OCI-M1 (cell line): ENCODE data around the gene ZNF664.
A peak's percentile ranks its signal among the peaks of the same experiment; 100 is the strongest.

Experiments used
- DNase-seq: peaks from one replicate; lab custom pipeline; 2025; lab: John Stamatoyannopoulos, UW

The ZNF664 gene

GRCh38 chr12:123990511-123990910, 17.5 kb downstream of the ZNF664 start:
- peak; percentile 79 for DNase-seq

DNA sequence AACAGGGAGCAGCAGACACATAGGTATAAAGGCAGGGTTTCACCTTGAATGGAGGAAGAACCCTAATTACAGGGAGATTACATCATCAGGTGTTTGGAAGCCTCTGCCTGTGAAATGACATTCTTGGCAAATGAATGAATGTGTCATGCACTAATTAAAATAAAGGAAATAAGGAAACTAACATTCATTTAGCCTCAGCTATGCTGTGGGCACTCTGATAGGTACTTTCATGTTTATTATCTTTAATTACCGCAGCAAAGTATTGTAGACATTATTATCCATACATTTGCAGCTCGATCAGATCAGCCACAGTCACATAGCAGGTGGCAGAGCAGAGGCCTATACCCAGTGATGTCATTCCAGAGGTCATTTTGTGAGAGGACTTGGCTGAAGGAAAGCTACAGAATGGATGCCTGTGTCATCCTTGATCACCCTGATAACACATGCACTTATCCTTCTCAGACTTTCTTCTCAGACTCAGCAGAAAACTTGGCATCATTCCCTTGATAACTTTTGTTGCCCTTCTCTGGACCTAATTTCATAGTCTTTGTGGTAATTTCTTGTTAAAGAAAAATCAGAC, 18.4 kb downstream of the ZNF664 start:
- DNase-seq, result peak; percentile 43

DNA sequence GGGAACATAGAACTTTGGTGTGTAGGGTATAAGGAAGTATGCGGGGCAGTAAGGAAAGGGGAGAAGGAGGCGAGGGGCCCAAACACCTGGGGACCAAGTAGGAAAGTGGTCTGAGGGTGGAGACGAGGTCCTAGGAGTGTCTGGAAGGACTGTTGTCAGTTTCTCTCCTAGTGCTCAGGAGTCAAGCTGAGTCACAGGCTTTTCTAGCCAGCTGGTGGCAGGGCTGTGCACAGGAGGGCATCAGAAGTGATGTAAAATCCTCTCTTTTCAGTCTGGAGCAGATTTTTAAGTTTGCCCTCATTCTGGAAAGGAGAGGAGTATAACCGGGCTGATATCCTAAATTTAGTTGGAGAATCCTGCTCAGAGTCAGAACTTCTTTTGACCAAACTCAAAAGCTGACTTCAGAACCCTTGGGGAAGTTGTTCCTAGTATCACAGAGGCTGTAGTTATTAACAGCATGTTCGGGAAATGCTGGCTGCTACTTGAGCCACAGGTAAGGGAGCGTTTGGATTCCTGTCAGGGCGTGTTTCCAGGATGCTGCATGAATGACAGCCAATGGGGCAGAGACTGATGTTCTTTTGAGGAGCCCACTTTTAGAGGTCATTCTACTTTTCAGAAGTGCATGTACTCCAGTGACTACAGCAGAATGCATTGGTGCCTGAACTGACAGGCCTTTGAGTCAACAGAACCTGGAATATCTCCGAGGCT, 19.3 kb downstream of the ZNF664 start:
- no peak for DNase-seq

GRCh38 chr12:123995023-123995748, 22.2 kb downstream of the ZNF664 start:
- no peak for DNase-seq

DNA sequence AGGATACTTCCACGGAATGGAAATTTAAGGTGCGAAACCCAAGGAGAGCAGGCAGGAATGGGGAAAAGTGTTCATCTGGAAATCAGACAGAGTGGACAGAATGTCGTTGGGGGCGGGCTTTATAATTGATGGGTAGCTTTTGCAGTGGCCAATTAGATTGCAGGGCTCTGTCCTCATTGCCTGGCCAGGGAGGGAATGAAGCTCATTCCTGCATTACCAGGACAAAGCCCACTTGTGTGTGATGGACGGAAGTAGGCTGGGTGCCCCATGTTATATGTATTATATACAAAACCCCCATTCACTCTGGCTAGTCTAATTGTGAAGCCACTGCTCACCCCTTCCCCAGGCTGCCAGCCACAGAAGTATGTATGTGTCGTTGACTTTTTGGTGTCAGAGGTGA, 23.6 kb downstream of the ZNF664 start:
- DNase-seq, result no peak

GRCh38 chr12:123997033-123997822, 24.2 kb downstream of the ZNF664 start:
- no peak for DNase-seq

DNA sequence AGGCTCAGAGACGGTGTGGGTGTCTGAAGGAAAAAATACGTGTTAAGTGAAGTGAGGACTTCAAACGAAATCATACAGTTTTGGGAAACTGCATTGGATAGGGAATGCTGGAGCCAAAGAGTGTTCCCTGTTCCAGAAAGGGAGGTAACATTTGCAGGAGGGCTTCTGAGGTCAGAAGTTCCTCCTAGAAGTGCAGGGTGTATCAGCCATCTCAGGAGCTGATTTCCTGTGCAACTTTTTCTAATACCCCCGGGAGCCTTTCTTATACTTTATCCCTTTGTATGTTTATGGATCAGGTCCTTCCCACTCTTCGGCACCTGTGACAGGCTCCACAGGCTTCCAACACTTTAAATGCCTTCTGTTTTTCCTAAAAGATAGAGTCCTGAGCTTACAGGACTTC, 24.9 kb downstream of the ZNF664 start:
- no peak for DNase-seq

GRCh38 chr12:123998344-123998990, 25.5 kb downstream of the ZNF664 start:
- DNase-seq, result peak; percentile 86

DNA sequence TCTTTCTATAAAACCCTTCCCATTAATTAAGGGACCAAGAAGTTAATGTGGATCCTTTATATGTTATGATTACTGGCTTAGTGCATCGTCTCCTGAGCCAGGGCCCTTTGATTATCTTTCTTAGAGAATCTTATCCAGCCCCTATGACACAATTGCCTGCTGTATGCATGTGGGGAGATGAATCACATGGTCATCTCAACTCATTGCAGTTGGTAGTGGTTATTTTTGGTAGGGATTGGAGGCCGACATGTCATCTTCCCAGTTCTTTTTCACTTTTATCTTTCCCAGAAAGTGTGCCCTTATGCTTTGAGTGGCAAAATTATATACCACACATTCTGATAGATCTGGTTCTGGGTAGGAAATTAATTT, 26.0 kb downstream of the ZNF664 start:
- DNase-seq, result peak; percentile 77

GRCh38 chr12:124000111-124000510, 27.1 kb downstream of the ZNF664 start:
- no peak for DNase-seq

DNA sequence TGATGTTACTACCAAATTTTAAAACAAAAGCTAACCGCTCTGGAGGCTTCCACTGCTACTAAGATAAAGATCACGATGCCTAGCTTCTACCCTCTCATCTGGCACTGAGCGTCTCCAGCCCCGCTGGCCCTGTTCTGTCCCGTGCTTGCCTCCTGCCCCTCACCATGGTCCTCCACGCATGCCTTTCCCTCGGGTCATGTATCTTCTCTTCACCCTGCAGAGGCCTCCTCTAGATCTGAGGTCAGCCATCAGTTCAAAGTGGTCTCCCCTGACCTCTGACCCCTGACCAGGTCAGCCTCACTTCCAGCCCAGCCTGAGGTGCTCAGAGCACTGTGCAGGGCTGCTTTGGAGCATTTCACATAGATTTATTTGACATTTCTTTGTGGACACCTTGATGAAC, 28.3 kb downstream of the ZNF664 start:
- no peak for DNase-seq

DNA sequence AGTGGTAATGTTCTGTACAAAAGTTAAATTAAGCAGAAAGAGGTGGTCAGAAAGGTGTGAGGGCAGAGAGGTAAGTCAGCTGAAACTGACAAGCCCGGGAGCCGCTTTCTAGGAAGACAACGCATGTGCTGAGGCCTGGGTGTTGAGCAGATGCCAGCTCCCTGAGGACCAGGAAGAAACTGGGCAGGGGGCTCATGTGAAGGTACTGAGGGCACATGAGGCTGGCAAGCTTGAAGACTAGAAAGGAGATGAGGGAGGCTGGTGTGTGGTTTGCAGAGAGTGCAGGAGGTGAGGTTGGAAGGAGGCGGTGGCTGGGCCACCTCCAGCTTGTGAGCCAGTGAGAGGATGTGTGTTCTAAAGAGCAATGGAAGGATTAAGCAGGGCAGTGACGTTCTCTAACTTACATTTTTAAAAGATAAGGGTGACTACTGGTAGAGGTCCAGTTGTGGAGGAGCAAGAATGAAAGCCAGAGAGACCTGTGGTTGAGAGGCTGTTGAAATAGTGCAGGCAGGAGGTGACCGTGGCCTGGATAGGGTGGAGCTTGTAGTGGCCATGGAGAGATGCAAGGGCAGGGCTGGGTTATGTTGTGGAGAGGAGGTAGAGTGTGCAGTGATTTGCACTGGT, 29.1 kb downstream of the ZNF664 start:
- peak; percentile 66 for DNase-seq

GRCh38 chr12:124002654-124003053, 29.6 kb downstream of the ZNF664 start:
- DNase-seq, result no peak

- no peak for DNase-seq
Measured at GRCh38 chr12:124004233-124004875, 31.3 kb downstream of the ZNF664 start.

DNA sequence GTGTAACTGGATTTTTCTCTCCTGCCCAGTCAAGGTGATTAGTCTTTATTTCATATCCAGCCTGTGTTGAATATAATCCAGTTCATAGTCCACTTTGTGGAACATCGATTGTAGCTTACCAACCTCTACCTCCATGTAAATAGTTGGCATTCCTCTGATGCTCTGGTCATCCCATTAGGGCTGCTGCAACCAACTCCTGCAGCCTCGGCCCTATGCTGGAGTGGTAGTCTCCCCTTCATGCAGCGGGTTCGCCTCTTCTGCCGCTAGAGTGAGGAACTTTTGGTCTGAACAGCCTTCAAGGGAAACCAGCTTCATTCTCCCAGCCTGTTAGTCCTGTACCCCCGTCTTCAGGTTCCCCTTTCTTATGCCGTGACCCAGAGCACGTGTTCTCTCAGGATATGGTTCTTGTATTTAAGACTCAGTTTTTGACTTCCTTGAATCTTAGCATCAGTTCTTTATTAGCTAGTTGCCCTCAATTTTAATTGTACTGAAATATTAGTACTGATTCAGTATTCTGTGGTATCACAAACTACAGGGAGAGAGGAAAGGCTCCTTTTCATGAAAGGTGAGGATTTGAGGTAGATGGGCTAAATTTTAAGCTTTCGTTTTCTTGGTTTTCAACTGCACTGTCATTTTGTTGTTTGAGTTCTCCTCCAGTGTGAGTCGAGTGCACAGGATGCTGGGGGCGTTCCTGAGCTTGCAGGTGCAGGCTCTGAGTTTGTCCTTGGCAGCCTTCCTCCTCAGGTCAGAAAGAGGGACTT, 33.2 kb downstream of the ZNF664 start:
- DNase-seq, result no peak

DNA sequence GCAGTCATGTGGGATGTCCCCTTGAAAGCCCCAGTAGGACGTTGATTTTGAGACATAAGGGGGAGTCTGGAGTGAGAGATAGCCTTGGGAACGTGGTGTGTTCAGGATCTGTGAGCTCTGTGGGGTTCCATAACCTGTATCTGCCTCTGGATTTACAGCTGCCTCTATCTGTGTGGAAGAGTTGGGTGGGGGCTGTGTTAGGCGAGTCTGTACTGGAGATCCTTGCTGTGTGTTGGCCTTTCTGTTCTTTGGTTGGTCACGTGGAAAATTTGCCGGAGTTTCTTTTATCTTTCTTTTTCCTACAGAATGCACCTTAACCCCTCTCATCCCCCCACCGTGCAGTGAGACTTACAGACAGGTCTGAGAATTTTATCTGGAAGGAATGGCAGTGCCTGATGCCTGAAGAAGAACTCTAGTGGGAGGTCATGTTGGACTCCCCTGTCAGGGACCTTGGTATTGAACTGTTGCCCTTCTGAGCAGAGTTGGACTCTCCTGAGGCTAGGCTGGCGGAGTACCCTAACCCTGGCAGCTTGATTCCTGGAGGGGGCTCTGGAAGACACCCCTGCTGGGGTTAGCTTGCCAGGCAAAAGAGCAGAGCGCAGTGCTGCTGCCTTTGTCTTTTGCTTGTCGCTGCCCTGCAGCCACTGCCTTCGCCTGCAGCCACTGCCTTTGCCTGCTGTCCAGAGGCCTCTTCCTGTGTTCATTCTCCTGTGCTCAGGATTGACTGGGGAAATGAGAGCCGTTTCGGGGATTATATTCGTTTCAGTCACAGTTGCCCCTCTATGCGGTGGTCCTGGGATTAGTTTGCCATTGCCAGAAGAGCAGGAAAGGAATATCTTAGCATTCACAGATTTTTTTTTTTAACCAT, 34.1 kb downstream of the ZNF664 start:
- no peak for DNase-seq

GRCh38 chr12:124007826-124008570, 35.0 kb downstream of the ZNF664 start:
- DNase-seq, result peak; percentile 65

DNA sequence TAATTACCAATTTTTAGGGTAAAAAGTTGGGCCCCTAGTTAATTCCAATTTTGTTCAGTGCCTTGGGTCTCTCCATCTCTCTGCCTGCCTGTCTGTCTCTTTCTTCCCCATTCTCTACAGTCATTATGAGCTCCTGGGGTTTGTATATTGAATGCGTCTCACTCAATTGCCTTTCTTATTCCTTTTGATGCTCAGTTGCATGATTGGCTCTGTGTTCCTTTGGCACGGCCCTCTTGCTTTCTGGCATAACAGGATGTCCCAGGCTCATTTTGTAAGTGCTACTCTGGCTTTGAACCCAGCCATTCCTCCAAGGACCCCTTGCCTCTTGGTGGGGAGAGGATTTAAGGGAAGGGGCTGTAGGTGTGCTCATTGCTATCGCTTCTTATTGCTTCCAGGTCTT, 35.6 kb downstream of the ZNF664 start:
- no peak for DNase-seq

- DNase-seq, result no peak
Measured at GRCh38 chr12:124009781-124010180, 36.8 kb downstream of the ZNF664 start.
